Measurements from ENCODE around the gene SLC2A10.

GRCh38 chr20:46764068-46764467 lies 54.6 kb downstream of the SLC2A10 start:
- TF ChIP-seq CTCF (IDR thresholded peaks at IDR 0.05) (no peak), TCF7L2 (IDR thresholded peaks at IDR 0.05; ENCODE audit: low read depth, low read length) (no peak), POLR2AphosphoS5 (IDR thresholded peaks at IDR 0.05; ENCODE audit: low read depth, low read length) (no peak), SIN3A (IDR thresholded peaks at IDR 0.05; ENCODE audit: borderline replicate concordance, insufficient read depth, low read depth, low read length) (no peak)
- TF ChIP-seq, protein P1, sequence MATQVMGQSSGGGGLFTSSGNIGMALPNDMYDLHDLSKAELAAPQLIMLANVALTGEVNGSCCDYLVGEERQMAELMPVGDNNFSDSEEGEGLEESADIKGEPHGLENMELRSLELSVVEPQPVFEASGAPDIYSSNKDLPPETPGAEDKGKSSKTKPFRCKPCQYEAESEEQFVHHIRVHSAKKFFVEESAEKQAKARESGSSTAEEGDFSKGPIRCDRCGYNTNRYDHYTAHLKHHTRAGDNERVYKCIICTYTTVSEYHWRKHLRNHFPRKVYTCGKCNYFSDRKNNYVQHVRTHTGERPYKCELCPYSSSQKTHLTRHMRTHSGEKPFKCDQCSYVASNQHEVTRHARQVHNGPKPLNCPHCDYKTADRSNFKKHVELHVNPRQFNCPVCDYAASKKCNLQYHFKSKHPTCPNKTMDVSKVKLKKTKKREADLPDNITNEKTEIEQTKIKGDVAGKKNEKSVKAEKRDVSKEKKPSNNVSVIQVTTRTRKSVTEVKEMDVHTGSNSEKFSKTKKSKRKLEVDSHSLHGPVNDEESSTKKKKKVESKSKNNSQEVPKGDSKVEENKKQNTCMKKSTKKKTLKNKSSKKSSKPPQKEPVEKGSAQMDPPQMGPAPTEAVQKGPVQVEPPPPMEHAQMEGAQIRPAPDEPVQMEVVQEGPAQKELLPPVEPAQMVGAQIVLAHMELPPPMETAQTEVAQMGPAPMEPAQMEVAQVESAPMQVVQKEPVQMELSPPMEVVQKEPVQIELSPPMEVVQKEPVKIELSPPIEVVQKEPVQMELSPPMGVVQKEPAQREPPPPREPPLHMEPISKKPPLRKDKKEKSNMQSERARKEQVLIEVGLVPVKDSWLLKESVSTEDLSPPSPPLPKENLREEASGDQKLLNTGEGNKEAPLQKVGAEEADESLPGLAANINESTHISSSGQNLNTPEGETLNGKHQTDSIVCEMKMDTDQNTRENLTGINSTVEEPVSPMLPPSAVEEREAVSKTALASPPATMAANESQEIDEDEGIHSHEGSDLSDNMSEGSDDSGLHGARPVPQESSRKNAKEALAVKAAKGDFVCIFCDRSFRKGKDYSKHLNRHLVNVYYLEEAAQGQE (IDR thresholded peaks at IDR 0.05; ENCODE audit: insufficient read depth in 1 of 2, low read depth in 2 of 2, low read length in 1 of 2), result no peak

All from Panc1 (cell line).